A673 (cell line): Measurements from ENCODE around the gene CACNA2D4. TPM values are rescaled to one million over a fixed set of nuclear protein-coding genes. Genes with fewer than 3 reads are reported as not detected.

Experiments used
- BruUV-seq: library from RNA; stranded (reverse); fragments of 400-500 nt; replicated peaks from 2 replicates; lab custom pipeline; 2021; lab: Mats Ljungman, UMichigan
- CTCF ChIA-PET: fragments of 300-600 bp; sonication (Branson Sonifier 250); formaldehyde crosslinking; loops from one replicate; lab custom pipeline; 2022; ENCODE audit warnings: antibody characterized with exemption; lab: Charles Lee
- POLR2A ChIA-PET: fragments of 300-600 bp; sonication (Branson Sonifier 250); formaldehyde crosslinking; loops from one replicate; lab custom pipeline; 2022; ENCODE audit warnings: antibody characterized with exemption; ENCODE audit not compliant: low non-redundant PET; lab: Charles Lee
- DNase-seq: peaks from one replicate; pipeline ENCODE4 v3.0.0-alpha.2; 2015; ENCODE audit warnings: low spot score
- H3K27ac ChIP-seq: fragments of 200-600 bp; sonication (generic); 2 replicates; pipeline ENCODE4 v1.5.1; 2016; ENCODE audit warnings: mixed run types, low read depth, mild to moderate bottlenecking, mixed read lengths, antibody characterized with exemption, low read length; ENCODE audit not compliant: poor library complexity, severe bottlenecking
- H3K27me3 ChIP-seq: fragments of 200-600 bp; sonication (generic); replicated peaks from 2 replicates; pipeline ENCODE4 v1.6.1; 2017; ENCODE audit warnings: mixed run types, low read depth, mild to moderate bottlenecking, mixed read lengths, antibody characterized with exemption, low read length; ENCODE audit not compliant: insufficient read depth, poor library complexity
- H3K36me3 ChIP-seq: fragments of 200-600 bp; sonication (generic); 2 replicates; pipeline ENCODE4 v1.6.1; 2016; ENCODE audit warnings: mixed run types, mild to moderate bottlenecking, mixed read lengths, antibody characterized with exemption, low read length; ENCODE audit not compliant: insufficient read depth, poor library complexity, severe bottlenecking
- H3K4me1 ChIP-seq: fragments of 200-600 bp; sonication (generic); 2 replicates; pipeline ENCODE4 v1.6.1; 2017; ENCODE audit warnings: mixed run types, mild to moderate bottlenecking, mixed read lengths, antibody characterized with exemption, low read length; ENCODE audit not compliant: insufficient read depth, poor library complexity, severe bottlenecking
- H3K4me3 ChIP-seq: fragments of 200-600 bp; sonication (generic); 2 replicates; pipeline ENCODE4 v1.5.1; 2016; ENCODE audit warnings: low read depth, mixed run types, mild to moderate bottlenecking, mixed read lengths, low read length; ENCODE audit not compliant: poor library complexity, severe bottlenecking
- H3K9me3 ChIP-seq: fragments of 200-600 bp; sonication (generic); 2 replicates; pipeline ENCODE4 v1.6.1; 2016; ENCODE audit warnings: mixed run types, low read depth, mild to moderate bottlenecking, mixed read lengths, antibody characterized with exemption, low read length; ENCODE audit not compliant: poor library complexity, severe bottlenecking
- EZH2 ChIP-seq: fragments of 200-600 bp; sonication (generic); IDR thresholded peaks from 2 replicates; pipeline ENCODE4 v1.6.1; 2017; ENCODE audit warnings: borderline replicate concordance, low read depth, mild to moderate bottlenecking, mixed read lengths, antibody characterized with exemption, low read length; ENCODE audit not compliant: poor library complexity, severe bottlenecking
- intact Hi-C: fragments of 100-400 bp; cut with micrococcal nuclease; formaldehyde crosslinking; loops from one replicate; pipeline ENCODE4 v1.10.0; 2022; ENCODE audit not compliant: unreplicated experiment
- total RNA-seq: library from RNA; stranded (reverse); gene quantifications from 2 replicates; pipeline ENCODE4 v1.2.3, GENCODE V29; 2021
- TF ChIP-seq, protein P1 (sequence below): fragments of 300-800, 200-600 bp; sonication (generic); conservative IDR thresholded peaks from 2 replicates; pipeline ENCODE4 v1.5.1; 2017; ENCODE audit warnings: low read depth, mild to moderate bottlenecking, antibody characterized with exemption, low read length, moderate library complexity, mixed read lengths

CACNA2D4 gene
- total RNA-seq, 1 experiment from 2014 or later, result 0.41 TPM

- no TSS peak for BruUV-seq
- Histone ChIP-seq H3K4me1 (no peaks in the 10 kb centered on the region), H3K27ac (no peak overlapping the region), H3K27me3 (no peaks in the 10 kb centered on the region), H3K4me3 (no peak overlapping the region), H3K9me3 (no peaks in the 10 kb centered on the region), H3K36me3 (no peaks in the 10 kb centered on the region)
- DNase-seq, result no peak
- ChIA-PET CTCF (no interaction called here), POLR2A (no interaction called here)
- no peak for TF ChIP-seq EZH2
- TF ChIP-seq, protein P1, sequence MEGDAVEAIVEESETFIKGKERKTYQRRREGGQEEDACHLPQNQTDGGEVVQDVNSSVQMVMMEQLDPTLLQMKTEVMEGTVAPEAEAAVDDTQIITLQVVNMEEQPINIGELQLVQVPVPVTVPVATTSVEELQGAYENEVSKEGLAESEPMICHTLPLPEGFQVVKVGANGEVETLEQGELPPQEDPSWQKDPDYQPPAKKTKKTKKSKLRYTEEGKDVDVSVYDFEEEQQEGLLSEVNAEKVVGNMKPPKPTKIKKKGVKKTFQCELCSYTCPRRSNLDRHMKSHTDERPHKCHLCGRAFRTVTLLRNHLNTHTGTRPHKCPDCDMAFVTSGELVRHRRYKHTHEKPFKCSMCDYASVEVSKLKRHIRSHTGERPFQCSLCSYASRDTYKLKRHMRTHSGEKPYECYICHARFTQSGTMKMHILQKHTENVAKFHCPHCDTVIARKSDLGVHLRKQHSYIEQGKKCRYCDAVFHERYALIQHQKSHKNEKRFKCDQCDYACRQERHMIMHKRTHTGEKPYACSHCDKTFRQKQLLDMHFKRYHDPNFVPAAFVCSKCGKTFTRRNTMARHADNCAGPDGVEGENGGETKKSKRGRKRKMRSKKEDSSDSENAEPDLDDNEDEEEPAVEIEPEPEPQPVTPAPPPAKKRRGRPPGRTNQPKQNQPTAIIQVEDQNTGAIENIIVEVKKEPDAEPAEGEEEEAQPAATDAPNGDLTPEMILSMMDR, result no peak
- intact Hi-C loops, result no loop called here
Observed at GRCh38 chr12:1864867-1865266, 53.6 kb downstream of the CACNA2D4 start.

DNA sequence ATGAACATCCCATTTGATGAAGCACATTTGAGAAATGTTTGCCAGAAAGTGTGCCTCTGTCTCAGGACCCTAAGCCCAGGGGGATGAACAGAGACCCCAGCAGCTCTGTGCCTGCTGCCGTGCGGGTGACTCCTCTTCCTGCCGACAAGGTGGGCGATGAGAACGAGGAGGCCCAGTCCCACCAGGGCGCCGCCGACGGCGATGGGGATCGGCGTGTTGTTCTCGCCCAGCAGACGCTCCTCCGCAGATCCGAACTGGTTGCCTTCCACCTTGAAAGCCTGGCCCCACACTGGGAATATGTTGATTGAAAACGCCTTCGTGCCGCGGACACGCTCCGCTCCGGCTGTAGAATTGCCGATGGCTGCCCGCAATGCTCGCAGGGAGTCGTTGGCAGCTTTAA lies 54.0 kb downstream of the CACNA2D4 start:
- intact Hi-C loops, result no loop called here
- ChIA-PET POLR2A (no interaction called here), CTCF (no interaction called here)
- H3K4me1 ChIP-seq, result no peaks in the 10 kb centered on the region
- no peak overlapping the region for H3K27ac ChIP-seq
- TF ChIP-seq, protein P1, result no peak
- no peak for TF ChIP-seq EZH2
- no peak overlapping the region for H3K4me3 ChIP-seq
- no peaks in the 10 kb centered on the region for H3K27me3 ChIP-seq
- DNase-seq, result no peak
- BruUV-seq, result no TSS peak
- no peaks in the 10 kb centered on the region for H3K36me3 ChIP-seq
- H3K9me3 ChIP-seq, result no peaks in the 10 kb centered on the region

- TF ChIP-seq, protein P1, result no peak
- no peak for TF ChIP-seq EZH2
- intact Hi-C loops, result no loop called here
- Histone ChIP-seq H3K9me3 (no peaks in the 10 kb centered on the region), H3K4me1 (no peaks in the 10 kb centered on the region), H3K27ac (no peak overlapping the region), H3K36me3 (no peaks in the 10 kb centered on the region), H3K27me3 (no peaks in the 10 kb centered on the region), H3K4me3 (no peak overlapping the region)
- no TSS peak for BruUV-seq
- ChIA-PET POLR2A (no interaction called here), CTCF (no interaction called here)
- DNase-seq, result no peak
Observed at GRCh38 chr12:1863823-1864222, 54.6 kb downstream of the CACNA2D4 start.
